Measurements from ENCODE around the gene PCDHB6.
"Not testable (repeated sequence)": the region's sequence is repeated elsewhere in the genome, so short reads cannot be mapped to it uniquely, and the experiment has no call there.

Gene PCDHB6

DNA sequence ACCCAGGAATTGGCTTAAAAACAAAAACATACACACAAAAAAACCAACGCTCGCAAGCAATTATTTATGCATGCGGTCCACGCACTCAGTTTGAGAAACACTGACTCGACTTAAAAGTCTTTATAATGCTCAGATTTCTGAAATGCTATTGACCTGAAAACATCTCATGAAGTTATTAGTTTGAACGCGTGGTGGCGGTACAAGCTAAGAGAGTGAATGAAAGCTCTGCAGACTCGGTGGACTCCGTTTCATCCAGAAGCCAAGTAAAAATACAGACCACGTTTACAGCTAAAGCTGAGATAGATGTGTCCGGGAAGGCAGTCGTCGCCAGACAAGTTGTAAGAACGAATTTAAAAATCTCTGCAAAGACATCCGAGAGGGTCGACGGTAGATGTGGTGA, at the start of gene PCDHB6:
Gene PCDHB6, plus strand, starts transcription at position 246 of the 400 bp plus-strand sequence. CDS start 201 bp downstream, outside the sequence.
- DNase-seq, result no peak

DNA sequence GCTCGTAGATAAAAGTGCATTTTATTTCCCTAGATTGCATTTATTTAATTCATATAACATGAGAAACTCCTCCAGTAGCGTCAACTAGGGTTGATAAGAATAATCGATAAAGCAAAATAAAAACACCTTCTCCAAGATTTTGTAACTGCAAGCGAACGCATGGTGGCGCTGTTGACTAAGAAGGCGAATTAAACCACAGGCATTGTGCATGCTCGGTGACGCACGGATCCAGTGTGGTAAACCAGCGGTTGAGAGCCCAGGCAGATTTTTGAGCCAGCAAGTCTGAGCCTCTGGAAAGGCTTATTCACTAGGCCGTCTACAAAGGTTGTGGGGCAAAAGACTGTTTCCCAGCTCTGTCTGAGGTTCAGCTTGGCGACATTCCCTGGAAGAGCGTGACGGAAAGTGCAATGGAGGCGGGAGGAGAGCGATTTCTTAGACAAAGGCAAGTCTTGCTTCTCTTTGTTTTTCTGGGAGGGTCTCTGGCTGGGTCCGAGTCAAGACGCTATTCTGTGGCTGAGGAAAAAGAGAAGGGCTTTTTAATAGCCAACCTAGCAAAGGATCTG, 49.5 kb upstream of the PCDHB6 start, which contains the start of gene PCDHB3:
Gene PCDHB3, plus strand, starts transcription at position 231 of the 563 bp plus-strand sequence. Its CDS starts 177 bp downstream, at position 408.
- DNase-seq, result peak; percentile 18

DNA sequence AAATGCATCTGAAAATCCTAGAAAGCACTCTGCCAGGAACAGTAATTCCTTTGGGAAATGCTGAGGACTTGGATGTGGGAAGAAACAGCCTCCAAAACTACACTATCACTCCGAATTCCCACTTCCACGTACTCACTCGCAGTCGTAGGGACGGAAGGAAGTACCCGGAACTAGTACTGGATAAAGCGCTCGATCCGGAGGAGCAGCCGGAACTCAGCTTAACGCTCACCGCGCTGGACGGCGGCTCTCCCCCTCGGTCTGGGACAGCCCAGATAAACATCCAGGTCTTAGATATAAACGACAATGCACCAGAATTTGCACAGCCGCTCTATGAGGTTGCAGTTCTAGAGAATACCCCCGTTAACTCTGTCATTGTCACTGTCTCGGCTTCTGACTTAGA, 48.8 kb upstream of the PCDHB6 start:
- DNase-seq, result no peak

GRCh38 chr5:141102070-141102469, 47.8 kb upstream of the PCDHB6 start:
- DNase-seq, result not testable (repeated sequence)

DNA sequence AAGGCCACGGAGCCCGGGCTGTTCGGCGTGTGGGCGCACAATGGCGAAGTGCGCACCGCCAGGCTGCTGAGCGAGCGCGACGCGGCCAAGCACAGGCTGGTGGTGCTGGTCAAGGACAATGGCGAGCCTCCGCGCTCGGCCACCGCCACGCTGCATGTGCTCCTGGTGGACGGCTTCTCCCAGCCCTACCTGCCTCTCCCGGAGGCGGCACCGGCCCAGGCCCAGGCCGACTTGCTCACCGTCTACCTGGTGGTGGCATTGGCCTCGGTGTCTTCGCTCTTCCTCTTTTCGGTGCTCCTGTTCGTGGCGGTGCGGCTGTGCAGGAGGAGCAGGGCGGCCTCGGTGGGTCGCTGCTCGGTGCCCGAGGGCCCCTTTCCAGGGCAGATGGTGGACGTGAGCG, 47.4 kb upstream of the PCDHB6 start:
- not testable (repeated sequence) for DNase-seq

DNA sequence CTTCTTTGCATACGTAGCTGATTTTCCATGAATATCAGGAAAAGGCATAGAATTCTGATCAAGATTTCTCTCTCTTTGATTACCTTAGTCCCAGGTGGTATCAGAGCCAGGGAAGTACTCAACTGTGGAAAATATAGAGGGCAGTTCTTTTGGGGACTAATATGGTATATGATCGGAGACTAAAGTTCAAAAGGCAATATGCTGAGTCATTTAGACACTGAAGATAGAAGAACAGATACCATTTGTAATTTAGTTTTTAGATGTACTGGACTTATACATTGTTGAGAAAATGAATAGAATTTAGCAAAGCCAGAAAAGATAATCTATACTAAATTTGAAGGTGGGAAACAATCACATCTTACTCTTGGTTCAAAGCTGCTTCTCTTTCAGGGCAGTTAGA, 44.5 kb upstream of the PCDHB6 start:
- DNase-seq, result no peak

DNA sequence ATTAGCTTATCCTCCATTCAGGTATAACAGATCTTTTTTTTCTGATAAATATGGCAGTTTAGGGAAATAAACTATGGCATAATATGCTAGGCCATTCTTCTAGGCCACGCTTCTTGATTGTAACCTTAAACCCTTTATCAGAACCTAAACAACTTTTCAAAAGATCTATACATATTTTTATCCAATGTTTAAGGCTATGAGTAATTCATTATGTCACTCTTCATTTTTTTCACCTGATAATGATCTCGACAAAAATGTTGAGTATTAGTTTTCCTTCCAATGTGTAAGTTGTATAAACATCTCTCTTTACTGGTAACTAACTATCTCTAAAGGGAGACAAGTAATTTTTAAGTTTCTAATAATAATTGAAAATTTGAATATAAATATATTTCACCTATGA, 30.6 kb upstream of the PCDHB6 start:
- DNase-seq, result no peak

DNA sequence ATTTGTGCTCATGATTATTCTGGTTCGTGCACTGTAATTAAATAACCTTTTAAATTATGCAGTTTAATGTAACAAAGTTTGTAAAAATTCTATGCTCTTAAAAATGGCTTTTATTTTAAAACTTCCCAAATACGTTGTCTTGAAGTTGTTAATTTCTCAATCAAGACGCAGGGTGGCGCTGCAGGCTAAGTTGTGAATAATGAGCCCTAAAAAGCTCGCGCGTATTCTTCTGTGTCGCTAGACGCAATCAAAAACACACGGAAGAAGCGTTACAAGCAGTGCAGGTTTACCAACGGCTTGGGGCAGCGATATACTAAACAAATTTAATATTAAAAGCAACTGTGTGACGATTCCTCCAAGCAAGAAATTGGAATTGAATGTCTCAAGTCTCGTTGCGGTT, 28.3 kb upstream of the PCDHB6 start, which contains the start of gene PCDHB4:
Gene PCDHB4, plus strand, starts transcription at position 256 of the 400 bp plus-strand sequence. CDS start 181 bp downstream, outside the sequence.
- no peak for DNase-seq

DNA sequence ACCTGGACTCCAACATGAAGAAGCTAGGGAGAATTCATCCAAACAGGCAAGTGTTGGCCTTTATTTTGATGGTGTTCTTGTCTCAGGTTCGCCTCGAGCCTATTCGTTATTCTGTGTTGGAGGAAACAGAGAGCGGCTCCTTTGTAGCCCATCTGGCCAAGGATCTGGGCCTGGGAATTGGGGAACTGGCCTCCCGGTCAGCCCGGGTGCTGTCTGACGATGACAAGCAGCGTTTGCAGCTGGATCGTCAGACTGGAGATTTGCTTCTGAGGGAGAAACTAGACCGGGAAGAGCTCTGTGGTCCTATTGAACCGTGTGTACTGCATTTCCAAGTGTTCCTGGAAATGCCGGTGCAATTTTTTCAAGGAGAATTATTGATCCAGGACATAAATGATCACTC, 27.9 kb upstream of the PCDHB6 start:
- no peak for DNase-seq

DNA sequence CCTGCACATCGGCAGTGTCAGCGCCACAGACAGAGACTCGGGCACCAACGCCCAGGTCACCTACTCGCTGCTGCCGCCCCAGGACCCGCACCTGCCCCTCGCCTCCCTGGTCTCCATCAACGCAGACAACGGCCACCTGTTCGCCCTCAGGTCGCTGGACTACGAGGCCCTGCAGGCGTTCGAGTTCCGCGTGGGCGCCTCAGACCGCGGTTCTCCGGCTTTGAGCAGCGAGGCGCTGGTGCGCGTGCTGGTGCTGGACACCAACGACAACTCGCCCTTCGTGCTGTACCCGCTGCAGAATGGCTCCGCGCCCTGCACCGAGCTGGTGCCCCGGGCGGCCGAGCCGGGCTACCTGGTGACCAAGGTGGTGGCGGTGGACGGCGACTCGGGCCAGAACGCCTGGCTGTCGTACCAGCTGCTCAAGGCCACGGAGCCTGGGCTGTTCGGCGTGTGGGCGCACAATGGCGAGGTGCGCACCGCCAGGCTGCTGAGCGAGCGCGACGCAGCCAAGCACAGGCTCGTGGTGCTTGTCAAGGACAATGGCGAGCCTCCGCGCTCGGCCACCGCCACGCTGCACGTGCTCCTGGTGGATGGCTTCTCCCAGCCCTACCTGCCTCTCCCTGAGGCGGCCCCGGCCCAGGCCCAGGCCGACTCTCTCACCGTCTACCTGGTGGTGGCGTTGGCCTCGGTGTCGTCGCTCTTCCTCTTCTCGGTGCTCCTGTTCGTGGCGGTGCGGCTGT, 26.3 kb upstream of the PCDHB6 start:
- not testable (repeated sequence) for DNase-seq

DNA sequence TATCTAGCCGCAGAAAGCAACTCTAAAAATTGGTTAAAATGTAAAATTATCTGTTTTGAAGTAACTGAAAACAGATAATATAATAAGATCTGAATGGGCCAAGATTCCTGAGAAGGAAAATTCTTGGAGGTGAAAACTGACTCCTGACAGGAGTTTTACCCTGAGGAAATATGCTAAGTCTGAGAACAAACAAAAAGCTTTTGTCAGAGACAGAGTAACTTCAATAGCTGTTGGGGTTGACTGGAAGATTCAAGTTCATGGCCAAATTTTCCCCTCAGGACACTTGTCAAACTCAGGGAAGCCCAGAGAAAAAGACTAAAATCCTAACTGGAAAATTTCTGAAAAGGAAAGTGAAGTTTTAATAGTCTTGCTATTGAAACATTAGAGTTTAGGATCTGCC, 22.6 kb upstream of the PCDHB6 start:
- no peak for DNase-seq

DNA sequence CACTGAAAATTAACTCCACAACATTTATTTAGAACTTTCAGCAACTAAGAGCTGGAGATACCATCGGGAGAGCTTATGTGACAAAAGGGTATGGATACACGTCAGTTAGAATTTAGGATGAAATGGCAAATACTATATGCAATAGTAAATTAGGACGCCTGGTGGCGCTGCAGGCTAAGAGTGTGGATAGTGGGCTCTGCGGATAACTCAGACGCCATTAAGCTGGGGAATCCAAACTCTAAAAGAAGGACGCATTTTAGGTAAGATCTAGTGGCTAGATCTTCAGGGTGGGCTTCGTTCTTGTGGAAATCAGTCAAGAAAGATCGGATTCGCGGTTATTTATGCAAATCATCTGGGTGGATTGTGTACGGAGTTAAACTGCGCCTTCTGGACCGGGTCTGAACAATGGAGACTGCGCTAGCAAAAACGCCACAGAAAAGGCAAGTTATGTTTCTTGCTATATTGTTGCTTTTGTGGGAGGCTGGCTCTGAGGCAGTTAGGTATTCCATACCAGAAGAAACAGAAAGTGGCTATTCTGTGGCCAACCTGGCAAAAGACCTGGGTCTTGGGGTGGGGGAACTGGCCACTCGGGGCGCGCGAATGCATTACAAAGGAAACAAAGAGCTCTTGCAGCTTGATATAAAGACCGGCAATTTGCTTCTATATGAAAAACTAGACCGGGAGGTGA, 14.7 kb upstream of the PCDHB6 start, which contains the start of gene PCDHB5:
Gene PCDHB5, plus strand, starts transcription at position 177 of the 688 bp plus-strand sequence. Its CDS starts 229 bp downstream, at position 406.
- DNase-seq, result no peak

GRCh38 chr5:141135718-141136266, 14.1 kb upstream of the PCDHB6 start:
- DNase-seq, result no peak

DNA sequence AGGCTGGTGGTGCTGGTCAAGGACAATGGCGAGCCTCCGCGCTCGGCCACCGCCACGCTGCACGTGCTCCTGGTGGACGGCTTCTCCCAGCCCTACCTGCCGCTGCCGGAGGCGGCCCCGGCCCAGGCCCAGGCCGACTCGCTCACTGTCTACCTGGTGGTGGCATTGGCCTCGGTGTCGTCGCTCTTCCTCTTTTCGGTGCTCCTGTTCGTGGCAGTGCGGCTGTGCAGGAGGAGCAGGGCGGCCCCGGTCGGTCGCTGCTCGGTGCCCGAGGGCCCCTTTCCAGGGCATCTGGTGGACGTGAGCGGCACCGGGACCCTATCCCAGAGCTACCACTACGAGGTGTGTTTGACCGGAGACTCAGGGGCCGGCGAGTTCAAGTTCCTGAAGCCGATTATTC, 12.5 kb upstream of the PCDHB6 start:
- not testable (repeated sequence) for DNase-seq

DNA sequence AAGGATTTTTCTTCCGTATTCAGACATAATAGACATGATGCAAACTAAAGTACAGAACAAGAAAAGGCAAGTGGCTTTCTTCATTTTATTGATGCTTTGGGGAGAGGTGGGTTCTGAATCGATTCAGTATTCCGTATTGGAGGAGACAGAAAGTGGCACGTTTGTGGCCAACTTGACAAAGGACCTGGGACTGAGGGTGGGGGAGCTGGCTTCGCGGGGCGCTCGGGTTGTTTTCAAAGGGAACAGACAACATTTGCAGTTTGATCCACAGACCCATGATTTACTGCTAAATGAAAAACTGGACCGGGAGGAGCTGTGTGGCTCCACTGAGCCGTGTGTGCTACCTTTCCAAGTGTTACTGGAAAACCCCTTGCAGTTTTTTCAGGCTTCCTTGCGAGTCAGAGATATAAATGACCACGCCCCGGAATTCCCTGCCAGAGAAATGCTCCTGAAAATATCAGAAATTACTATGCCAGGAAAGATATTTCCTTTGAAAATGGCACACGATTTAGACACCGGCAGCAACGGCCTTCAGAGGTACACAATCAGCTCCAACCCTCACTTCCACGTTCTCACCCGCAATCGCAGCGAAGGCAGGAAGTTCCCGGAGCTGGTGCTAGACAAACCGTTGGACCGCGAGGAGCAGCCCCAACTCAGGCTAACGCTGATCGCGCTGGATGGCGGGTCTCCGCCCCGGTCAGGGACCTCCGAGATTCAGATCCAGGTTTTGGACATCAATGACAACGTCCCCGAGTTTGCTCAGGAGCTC, 551 bp downstream of the PCDHB6 start:
- no peak for DNase-seq

GRCh38 chr5:141150993-141151325, 1.1 kb downstream of the PCDHB6 start:
- no peak for DNase-seq

- not testable (repeated sequence) for DNase-seq
Measured at GRCh38 chr5:141151632-141152031, 1.8 kb downstream of the PCDHB6 start.

DNA sequence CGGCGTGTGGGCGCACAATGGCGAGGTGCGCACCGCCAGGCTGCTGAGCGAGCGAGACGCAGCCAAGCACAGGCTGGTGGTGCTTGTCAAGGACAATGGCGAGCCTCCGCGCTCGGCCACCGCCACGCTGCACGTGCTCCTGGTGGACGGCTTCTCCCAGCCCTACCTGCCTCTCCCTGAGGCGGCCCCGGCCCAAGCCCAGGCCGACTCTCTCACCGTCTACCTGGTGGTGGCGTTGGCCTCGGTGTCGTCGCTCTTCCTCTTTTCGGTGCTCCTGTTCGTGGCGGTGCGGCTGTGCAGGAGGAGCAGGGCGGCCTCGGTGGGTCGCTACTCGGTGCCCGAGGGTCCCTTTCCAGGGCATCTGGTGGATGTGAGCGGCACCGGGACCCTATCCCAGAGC, 2.2 kb downstream of the PCDHB6 start:
- DNase-seq, result not testable (repeated sequence)

- no peak for DNase-seq
Measured at GRCh38 chr5:141155540-141156374, 5.9 kb downstream of the PCDHB6 start.

DNA sequence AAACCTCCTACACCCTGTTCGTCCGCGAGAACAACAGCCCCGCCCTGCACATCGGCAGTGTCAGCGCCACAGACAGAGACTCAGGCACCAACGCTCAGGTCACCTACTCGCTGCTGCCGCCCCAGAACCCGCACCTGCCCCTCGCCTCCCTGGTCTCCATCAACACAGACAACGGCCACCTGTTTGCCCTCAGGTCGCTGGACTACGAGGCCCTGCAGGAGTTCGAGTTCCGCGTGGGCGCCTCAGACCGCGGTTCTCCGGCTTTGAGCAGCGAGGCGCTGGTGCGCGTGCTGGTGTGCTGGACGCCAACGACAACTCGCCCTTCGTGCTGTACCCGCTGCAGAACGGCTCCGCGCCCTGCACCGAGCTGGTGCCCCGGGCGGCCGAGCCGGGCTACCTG, 7.5 kb downstream of the PCDHB6 start:
- not testable (repeated sequence) for DNase-seq

DNA sequence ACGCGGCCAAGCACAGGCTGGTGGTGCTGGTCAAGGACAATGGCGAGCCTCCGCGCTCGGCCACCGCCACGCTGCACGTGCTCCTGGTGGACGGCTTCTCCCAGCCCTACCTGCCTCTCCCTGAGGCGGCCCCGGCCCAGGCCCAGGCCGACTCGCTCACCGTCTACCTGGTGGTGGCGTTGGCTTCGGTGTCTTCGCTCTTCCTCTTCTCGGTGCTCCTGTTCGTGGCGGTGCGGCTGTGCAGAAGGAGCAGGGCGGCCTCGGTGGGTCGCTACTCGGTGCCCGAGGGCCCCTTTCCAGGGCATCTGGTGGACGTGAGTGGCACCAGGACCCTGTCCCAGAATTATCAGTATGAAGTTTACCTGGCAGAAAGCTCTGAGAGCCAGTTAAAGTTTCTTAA, 8.0 kb downstream of the PCDHB6 start:
- DNase-seq, result not testable (repeated sequence)
